HUES48 (cell line): ENCODE measurements around the gene MED16.

ENCODE experiments used
- H3K27ac ChIP-seq: one replicate; pipeline ENCODE4 v1.7.0; 2013; ENCODE audit warnings: low read depth, low read length, inconsistent platforms
- H3K27me3 ChIP-seq: 2 replicates; pipeline ENCODE4 v1.6.1; 2013; ENCODE audit warnings: mild to moderate bottlenecking, low read length; ENCODE audit not compliant: control insufficient read depth, insufficient read depth
- H3K36me3 ChIP-seq: 2 replicates; pipeline ENCODE4 v1.6.1; 2013; ENCODE audit warnings: low read length; ENCODE audit not compliant: control insufficient read depth, insufficient read depth
- H3K4me1 ChIP-seq: 2 replicates; pipeline ENCODE4 v1.6.1; 2013; ENCODE audit warnings: mild to moderate bottlenecking, low read length; ENCODE audit not compliant: control insufficient read depth, insufficient read depth
- H3K4me3 ChIP-seq: 2 replicates; pipeline ENCODE4 v1.5.1; 2013; ENCODE audit warnings: mild to moderate bottlenecking, low read depth, low read length
- H3K9ac ChIP-seq: 2 replicates; pipeline ENCODE4 v1.6.1; 2013; ENCODE audit warnings: mild to moderate bottlenecking, low read depth, low read length, moderate library complexity
- H3K9me3 ChIP-seq: 2 replicates; pipeline ENCODE4 v1.6.1; 2013; ENCODE audit warnings: low read length; ENCODE audit not compliant: control insufficient read depth, insufficient read depth

MED16 gene

DNA sequence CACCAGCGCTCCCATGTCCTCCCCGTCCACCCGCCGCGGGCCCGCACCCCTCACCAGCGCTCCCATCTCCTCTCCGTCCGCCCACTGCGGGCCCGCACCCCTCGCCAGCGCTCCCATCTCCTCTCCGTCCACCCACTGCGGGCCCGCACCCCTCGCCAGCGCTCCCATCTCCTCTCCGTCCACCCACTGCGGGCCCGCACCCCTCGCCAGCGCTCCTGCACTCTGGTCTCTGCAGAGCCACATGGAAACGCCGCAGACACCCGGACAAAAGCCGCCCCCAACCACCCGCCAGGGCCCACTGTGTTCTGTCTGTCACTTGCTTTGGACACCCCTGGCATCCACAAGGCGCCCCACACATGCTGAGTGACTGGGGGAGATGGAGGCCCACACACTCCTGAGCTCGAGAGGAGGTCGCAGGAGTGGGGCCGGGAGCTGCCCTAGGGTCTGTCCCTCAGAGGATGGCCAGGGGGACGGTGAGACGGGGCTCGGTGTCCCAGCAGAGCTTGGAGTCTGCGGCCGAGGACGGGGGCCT is 26.2 kb downstream of the MED16 start:
- Histone ChIP-seq H3K27ac (peak overlapping the region; percentile 35), H3K9me3 (no peaks in the 10 kb centered on the region)

DNA sequence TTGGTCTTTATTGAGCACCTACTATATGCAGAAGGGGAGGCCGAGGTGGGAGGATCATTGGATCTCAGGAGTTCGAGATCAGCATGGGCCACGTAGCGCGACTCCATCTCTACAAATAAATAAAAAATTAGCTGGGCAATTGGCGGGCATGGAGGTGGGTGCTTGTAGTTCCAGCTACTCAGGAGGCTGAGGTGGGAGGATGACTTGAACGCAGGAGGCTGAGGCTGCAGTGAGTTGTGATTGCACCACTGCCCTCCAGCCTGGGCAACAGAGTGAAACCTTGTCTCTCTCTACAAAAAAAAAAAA is 29.7 kb downstream of the MED16 start:
- Histone ChIP-seq H3K27ac (no peak overlapping the region), H3K4me1 (peaks cover 9% of the 10 kb centered on the region), H3K27me3 (peaks cover 18% of the 10 kb centered on the region), H3K4me3 (peak overlapping the region; percentile 58; the same call in 1 of the 2 replicates), H3K9me3 (no peaks in the 10 kb centered on the region), H3K9ac (no peak overlapping the region), H3K36me3 (peaks cover 7% of the 10 kb centered on the region)

More for the DNA sequence above, 26.2 kb downstream of the MED16 start:
- Histone ChIP-seq H3K4me3 (no peak overlapping the region), H3K4me1 (peaks cover 9% of the 10 kb centered on the region), H3K27me3 (no peaks in the 10 kb centered on the region), H3K36me3 (peaks cover 24% of the 10 kb centered on the region), H3K9ac (no peak overlapping the region)

DNA sequence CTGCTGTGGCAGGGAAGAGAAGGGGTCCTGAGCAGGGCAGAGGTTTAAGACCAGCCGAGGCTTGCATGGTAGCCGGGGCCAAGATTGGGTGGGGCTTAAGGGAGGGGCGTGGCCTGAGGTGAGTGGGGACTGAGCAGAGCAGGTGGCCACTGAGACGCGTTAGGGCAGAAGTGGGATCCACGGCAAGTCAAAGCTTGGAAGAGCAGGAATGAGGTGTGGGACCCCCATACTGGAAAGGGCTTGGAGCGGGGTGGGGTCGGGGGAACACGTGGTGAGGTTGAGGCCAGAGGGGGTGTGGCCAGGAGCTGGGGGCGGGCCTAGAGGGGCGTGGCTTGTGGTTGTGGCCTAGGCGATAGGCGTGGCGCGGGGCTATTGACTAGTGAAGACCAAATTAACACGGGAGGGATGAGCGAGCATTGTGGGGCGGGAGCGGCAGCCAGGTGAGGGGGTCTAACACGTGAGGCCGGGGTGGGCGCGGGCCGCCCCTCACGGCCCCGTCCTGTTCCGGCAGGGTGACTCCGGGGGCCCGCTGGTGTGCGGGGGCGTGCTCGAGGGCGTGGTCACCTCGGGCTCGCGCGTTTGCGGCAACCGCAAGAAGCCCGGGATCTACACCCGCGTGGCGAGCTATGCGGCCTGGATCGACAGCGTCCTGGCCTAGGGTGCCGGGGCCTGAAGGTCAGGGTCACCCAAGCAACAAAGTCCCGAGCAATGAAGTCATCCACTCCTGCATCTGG is 30.2 kb downstream of the MED16 start:
- Histone ChIP-seq H3K36me3 (peaks cover 2% of the 10 kb centered on the region; the same call in 1 of the 2 replicates), H3K9ac (no peak overlapping the region), H3K27ac (no peak overlapping the region), H3K4me1 (peaks cover 9% of the 10 kb centered on the region), H3K27me3 (peaks cover 18% of the 10 kb centered on the region), H3K4me3 (peak overlapping the region; percentile 58), H3K9me3 (no peaks in the 10 kb centered on the region)

DNA sequence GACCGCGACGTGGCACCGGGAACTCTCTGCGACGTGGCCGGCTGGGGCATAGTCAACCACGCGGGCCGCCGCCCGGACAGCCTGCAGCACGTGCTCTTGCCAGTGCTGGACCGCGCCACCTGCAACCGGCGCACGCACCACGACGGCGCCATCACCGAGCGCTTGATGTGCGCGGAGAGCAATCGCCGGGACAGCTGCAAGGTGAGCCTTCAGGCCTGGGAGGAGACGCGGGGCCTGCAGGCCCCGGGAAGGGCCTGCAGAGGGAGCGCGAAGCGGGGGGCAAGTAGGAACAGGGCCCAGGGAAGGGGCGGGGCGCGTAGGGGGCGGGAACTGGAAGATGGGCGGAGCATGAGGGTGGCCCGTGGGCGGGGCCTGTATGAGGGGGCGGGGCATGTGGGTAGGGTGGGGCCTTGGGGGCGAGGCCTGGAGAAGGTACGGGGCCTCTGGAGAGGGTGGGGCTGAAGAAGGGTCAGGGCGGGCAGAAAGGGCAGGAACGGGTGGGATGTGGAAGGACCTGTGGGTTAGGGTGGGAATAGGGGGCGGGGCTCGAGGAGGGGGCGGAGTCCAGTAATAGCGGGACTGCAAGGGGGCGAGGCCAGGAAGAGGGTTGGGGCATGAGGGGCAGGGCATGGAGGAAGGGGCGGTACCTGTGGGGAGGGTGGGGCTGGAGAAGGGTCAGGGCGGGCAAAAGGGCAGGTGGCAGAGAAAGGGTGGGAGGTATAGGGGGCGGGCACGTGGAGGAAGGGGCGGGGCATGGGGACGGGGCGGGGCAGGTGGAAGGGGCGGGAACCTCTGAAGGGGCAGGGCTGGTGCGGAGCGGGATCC is 31.0 kb downstream of the MED16 start:
- no peaks in the 10 kb centered on the region for H3K9me3 ChIP-seq
- no peak overlapping the region for H3K9ac ChIP-seq
- H3K4me1 ChIP-seq: peaks cover 2% of the 10 kb centered on the region; the same call in 1 of the 2 replicates
- peak overlapping the region; percentile 58; the same call in 1 of the 2 replicates for H3K4me3 ChIP-seq
- no peaks in the 10 kb centered on the region for H3K36me3 ChIP-seq
- peaks cover 18% of the 10 kb centered on the region for H3K27me3 ChIP-seq
- H3K27ac ChIP-seq: no peak overlapping the region

DNA sequence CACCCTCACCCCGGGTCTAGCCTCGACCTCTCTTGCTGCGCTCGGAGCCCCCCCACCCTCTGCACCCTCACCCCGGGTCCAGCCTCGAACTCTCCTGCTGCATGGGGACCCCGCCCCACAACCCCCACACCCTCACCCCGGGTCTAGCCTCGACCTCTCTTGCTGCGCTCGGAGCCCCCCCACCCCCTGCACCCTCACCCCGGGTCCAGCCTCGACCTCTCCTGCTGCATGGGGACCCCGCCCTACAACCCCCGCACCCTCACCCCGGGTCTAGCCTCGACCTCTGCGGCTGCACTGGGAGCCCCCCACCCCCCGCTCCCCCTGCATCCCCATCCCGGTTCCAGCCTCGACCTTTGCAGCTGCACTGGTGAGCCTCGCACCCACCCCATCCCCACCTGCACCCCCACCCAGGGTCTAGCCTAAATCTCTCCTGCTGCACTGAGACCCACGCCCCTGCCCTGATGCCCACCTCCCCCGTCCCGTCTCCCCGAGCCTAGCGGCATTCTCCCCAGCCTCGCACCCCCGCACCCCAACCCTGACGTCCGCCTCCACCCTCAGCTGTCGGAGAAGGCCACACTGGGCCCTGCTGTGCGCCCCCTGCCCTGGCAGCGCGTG is 31.7 kb downstream of the MED16 start:
- H3K9ac ChIP-seq: no peak overlapping the region
- no peaks in the 10 kb centered on the region for H3K9me3 ChIP-seq
- peaks cover 18% of the 10 kb centered on the region for H3K27me3 ChIP-seq
- no peaks in the 10 kb centered on the region for H3K4me1 ChIP-seq
- H3K4me3 ChIP-seq: peak overlapping the region; percentile 51; the same call in 1 of the 2 replicates
- H3K36me3 ChIP-seq: no peaks in the 10 kb centered on the region
- no peak overlapping the region for H3K27ac ChIP-seq

DNA sequence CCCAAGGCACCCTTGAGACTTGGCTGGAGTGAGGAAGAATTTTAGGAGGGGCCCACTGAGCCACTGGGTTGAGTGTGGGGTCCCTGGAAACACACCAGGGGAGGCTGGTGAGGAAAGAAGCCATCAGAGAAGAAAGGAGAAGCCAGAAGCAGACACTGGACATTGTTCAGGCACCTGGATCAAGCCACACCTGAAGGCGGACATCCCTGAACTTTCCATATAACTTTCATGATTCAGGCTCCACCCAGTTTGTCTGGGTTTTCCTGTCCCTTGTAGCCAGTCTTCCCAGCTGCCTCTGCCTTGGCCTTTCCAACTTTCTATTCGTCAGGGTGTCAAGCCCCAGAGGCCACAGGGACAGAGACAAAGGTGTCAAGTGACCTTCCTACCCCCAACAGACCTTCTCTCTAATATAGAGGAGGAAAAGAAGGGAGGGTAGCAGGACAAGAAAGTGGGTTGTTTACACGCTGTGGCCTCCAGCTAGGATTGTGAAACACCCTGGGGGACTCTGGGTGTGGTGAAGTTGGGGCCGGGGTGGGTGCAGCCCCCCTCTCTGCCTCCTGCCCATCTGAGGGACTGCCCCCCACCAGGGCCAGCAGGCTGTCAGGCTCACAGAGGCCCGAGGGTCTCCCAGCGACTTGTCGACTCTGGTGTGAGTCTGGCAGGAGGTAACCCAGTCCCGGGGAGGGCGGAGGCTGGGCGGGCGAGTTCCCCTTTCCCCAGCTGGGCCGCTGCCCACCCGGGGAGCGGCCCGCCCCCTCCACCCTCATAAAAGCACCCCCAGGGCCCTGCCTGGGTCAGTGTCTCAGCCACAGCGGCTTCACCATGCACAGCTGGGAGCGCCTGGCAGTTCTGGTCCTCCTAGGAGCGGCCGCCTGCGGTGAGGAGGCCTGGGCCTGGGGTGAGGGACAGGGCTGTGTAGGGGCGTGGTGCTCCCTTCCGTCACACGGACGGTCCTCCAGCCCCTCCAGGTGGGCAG is 33.8 kb downstream of the MED16 start, which contains the start of gene CFD:
CFD (plus strand) TSS at position 797 of the 976 bp plus-strand sequence; CDS start at position 823, 26 bp downstream.
- peak within 1 kb of the TSS; percentile 64 for H3K4me3 ChIP-seq
- no peak within 1 kb of the TSS for H3K27ac ChIP-seq
- H3K27me3 ChIP-seq: peaks cover 18% of the 10 kb centered on the region
- H3K9me3 ChIP-seq: no peaks in the 10 kb centered on the region
- no peaks in the 10 kb centered on the region for H3K4me1 ChIP-seq
- no peaks in the 10 kb centered on the region for H3K36me3 ChIP-seq
- no peak within 1 kb of the TSS for H3K9ac ChIP-seq

DNA sequence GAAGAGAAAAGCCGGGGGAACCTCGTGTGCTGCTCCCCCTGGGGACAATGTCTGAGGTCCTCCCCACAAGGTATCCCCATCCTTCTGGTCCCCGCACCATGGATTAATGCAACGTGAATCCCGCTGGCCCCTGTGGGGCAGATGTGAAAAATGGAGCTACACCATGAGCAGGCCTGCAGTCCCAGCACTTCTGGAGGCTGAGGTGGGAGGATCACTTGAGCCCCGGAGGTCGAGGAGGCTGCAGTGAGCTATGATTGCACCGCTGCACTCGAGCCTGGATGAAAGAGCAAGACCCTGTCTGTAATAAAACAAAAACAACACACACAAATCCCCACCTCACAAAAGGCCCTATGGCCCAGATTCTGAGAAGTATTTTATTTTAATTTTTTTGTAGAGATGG is 34.7 kb downstream of the MED16 start:
- no peak overlapping the region for H3K27ac ChIP-seq
- no peaks in the 10 kb centered on the region for H3K9me3 ChIP-seq
- peaks cover 18% of the 10 kb centered on the region for H3K27me3 ChIP-seq
- H3K4me1 ChIP-seq: no peaks in the 10 kb centered on the region
- H3K36me3 ChIP-seq: no peaks in the 10 kb centered on the region
- H3K9ac ChIP-seq: no peak overlapping the region
- no peak overlapping the region for H3K4me3 ChIP-seq

DNA sequence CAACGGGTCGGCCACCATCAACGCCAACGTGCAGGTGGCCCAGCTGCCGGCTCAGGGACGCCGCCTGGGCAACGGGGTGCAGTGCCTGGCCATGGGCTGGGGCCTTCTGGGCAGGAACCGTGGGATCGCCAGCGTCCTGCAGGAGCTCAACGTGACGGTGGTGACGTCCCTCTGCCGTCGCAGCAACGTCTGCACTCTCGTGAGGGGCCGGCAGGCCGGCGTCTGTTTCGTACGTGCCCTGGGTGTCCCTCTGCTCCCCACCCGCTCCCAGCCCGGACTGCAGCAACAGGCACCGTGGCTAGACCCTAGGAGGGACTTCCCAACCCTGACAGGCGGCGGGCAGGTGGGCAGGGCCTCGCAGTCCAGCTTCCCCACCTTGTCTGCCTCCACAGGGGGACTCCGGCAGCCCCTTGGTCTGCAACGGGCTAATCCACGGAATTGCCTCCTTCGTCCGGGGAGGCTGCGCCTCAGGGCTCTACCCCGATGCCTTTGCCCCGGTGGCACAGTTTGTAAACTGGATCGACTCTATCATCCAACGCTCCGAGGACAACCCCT is 37.3 kb downstream of the MED16 start:
- H3K9me3 ChIP-seq: no peaks in the 10 kb centered on the region
- H3K27ac ChIP-seq: no peak overlapping the region
- no peak overlapping the region for H3K9ac ChIP-seq
- no peaks in the 10 kb centered on the region for H3K36me3 ChIP-seq
- H3K4me3 ChIP-seq: no peak overlapping the region
- no peaks in the 10 kb centered on the region for H3K4me1 ChIP-seq
- peaks cover 15% of the 10 kb centered on the region for H3K27me3 ChIP-seq

DNA sequence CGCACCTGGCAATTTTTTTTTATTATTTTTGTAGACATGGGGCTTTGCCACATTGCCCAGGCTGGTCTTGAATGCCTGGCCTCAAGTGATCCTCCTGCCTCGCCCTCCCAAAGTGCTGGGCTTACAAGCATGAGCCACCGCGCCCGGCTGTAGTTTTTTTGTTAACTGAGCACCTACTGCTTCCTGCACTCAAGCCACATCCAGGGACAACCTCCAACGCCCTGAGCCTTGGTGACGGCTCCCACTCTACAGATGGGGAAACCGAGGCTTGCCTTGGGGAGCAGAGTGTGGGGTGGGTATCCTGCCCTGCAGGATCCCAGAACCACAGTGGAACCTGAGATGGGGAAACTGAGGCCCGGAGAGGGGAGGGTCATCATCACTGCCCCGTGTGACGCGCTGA is 37.8 kb downstream of the MED16 start:
- Histone ChIP-seq H3K4me1 (no peaks in the 10 kb centered on the region), H3K9me3 (no peaks in the 10 kb centered on the region), H3K9ac (no peak overlapping the region), H3K4me3 (no peak overlapping the region), H3K27me3 (peaks cover 11% of the 10 kb centered on the region), H3K36me3 (no peaks in the 10 kb centered on the region), H3K27ac (no peak overlapping the region)

DNA sequence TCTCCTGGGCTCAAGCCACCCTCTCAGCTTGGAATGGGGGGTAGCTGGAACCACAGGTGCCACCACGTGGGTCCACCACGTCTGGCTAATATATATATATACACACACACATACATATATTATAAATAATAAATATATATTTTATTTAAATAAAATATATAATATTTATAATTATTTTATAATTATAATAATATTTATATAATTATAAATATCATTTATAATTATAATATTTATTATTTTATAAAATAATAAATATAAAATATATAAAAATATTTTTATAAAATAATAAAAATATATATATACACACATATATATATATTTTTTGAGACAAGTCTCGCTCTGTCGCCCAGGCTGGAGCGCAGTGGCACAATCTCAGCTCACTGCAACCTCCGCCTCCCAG is 38.4 kb downstream of the MED16 start:
- Histone ChIP-seq H3K36me3 (no peaks in the 10 kb centered on the region), H3K27me3 (peaks cover 5% of the 10 kb centered on the region), H3K4me1 (no peaks in the 10 kb centered on the region), H3K9ac (no peak overlapping the region), H3K4me3 (no peak overlapping the region), H3K27ac (no peak overlapping the region), H3K9me3 (no peaks in the 10 kb centered on the region)
